Kidney (tissue), 14 donors: Measurements from ENCODE around the gene IGF1R. TPM values are rescaled to one million over a fixed set of nuclear protein-coding genes. Genes with fewer than 3 reads are reported as not detected.

Source experiments
- DNase-seq, 5 donors: peaks; one replicate each; pipeline ENCODE4 v3.0.0-alpha.2; 2013 to 2020
- FAIRE-seq: peaks from 2 replicates; lab custom pipeline; 2012; peaks lifted over from hg19 to GRCh38; lab: Jason Lieb, UNC
- H3K27ac ChIP-seq, 2 donors: one replicate each; pipeline ENCODE4 v1.7.0; 2013; ENCODE audit warnings: low read depth in 2 of 2, low read length in 2 of 2, inconsistent platforms in 1 of 2
- H3K27me3 ChIP-seq: one replicate; pipeline ENCODE4 v1.7.1; 2013; ENCODE audit warnings: low read length, inconsistent platforms; ENCODE audit not compliant: control insufficient read depth, insufficient read depth
- H3K36me3 ChIP-seq, 3 donors: one replicate each; pipeline versions ENCODE4 v1.7.0 to v1.7.1; 2013; ENCODE audit warnings: low read length in 3 of 3, control low read depth in 1 of 3, inconsistent platforms in 1 of 3; ENCODE audit not compliant: insufficient read depth in 3 of 3, control insufficient read depth in 2 of 3
- H3K4me1 ChIP-seq, 3 donors: one replicate each; pipeline versions ENCODE4 v1.7.0 to v1.7.1; 2013; ENCODE audit warnings: low read length in 3 of 3, inconsistent platforms in 1 of 3, low read depth in 1 of 3; ENCODE audit not compliant: control insufficient read depth in 2 of 3, insufficient read depth in 2 of 3
- H3K4me3 ChIP-seq, 3 donors: one replicate each; pipeline versions ENCODE4 v1.7.0 to v1.8.1; 2013; ENCODE audit warnings: low read length in 3 of 3, control low read depth in 1 of 3, inconsistent platforms in 1 of 3
- H3K9ac ChIP-seq, 3 donors: one replicate each; pipeline versions ENCODE4 v1.7.0 to v1.7.1; 2013; ENCODE audit warnings: low read length in 3 of 3, control low read depth in 1 of 3, inconsistent platforms in 1 of 3
- H3K9me3 ChIP-seq, 3 donors: one replicate each; pipeline versions ENCODE4 v1.7.0 to v1.7.1; 2013; ENCODE audit warnings: low read length in 3 of 3, control low read depth in 1 of 3, inconsistent platforms in 1 of 3; ENCODE audit not compliant: control insufficient read depth in 2 of 3, insufficient read depth in 1 of 3
- intact Hi-C: fragments of 100-400 bp; cut with DNase I; formaldehyde crosslinking; loops from one replicate; pipeline ENCODE4 v1.11.1; 2022
- polyA plus RNA-seq: library from polyadenylated mRNA; stranded (reverse); fragments of 350-450 nt; fragmentation: Illumina TruSeq; extraction: RNeasy Lipid Tissue Mini Kit (QIAGEN cat#74804); gene quantifications from one replicate; pipeline ENCODE4 v1.2.3, GENCODE V29; 2014; ENCODE audit warnings: low read depth, low replicate concordance; ENCODE audit not compliant: insufficient read depth
- total RNA-seq: library from RNA; stranded (reverse); fragmentation: NEBNext Ultra II Directional; extraction: Animal tissue kit (Norgen Biotek cat#: 25700); gene quantifications from one replicate; pipeline ENCODE4 v1.2.1, GENCODE V29; 2021
- TF ChIP-seq, protein P1 (sequence below): IDR thresholded peaks from 3 replicates; pipeline ENCODE4 v1.5.1; 2012; ENCODE audit warnings: mild to moderate bottlenecking, moderate library complexity, borderline replicate concordance; ENCODE audit not compliant: insufficient read depth; ENCODE audit errors: extremely low read depth
- donor health status: control.
- donor health status: control.
- donor health status: control.
- donor health status: control.
- donor health status: control.
- donor health status: DM: yes; HTN: yes; CAD: no.
- donor health status: Normal renal cell carcinoma (clear cell type).

IGF1R gene
- total and polyA plus RNA-seq, 2 donors from 2014 or later, result 6.5 to 73.2 TPM

DNA sequence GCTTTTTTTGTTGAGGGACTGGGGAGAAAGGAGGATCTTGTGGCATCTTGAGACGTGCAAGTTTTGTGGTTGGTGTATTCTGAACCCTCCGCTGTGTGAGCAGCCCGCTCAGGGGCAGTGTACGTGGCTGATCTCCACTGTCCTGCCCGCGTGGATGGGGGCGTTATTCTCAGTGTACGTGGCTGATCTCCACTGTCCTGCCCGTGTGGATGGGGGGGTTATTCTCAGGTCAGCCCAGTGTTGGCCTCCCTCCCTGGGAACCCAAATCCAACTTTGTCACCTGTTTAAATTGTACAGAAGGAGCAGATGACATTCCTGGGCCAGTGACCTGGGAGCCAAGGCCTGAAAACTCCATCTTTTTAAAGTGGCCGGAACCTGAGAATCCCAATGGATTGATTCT lies 275.2 kb downstream of the IGF1R start:
- Histone ChIP-seq H3K36me3 (peaks cover 5 to 61% (median 17%) of the 10 kb centered on the region in 3 donors), H3K4me3 (no peak overlapping the region), H3K9me3 (no peaks in the 10 kb centered on the region), H3K9ac (no peak overlapping the region), H3K27me3 (no peaks in the 10 kb centered on the region), H3K27ac (no peak overlapping the region), H3K4me1 (peaks cover 0 to 12% (median 5%) of the 10 kb centered on the region in 3 donors)
- DNase-seq (no peak), FAIRE-seq (no peak)
- TF ChIP-seq, protein P1, sequence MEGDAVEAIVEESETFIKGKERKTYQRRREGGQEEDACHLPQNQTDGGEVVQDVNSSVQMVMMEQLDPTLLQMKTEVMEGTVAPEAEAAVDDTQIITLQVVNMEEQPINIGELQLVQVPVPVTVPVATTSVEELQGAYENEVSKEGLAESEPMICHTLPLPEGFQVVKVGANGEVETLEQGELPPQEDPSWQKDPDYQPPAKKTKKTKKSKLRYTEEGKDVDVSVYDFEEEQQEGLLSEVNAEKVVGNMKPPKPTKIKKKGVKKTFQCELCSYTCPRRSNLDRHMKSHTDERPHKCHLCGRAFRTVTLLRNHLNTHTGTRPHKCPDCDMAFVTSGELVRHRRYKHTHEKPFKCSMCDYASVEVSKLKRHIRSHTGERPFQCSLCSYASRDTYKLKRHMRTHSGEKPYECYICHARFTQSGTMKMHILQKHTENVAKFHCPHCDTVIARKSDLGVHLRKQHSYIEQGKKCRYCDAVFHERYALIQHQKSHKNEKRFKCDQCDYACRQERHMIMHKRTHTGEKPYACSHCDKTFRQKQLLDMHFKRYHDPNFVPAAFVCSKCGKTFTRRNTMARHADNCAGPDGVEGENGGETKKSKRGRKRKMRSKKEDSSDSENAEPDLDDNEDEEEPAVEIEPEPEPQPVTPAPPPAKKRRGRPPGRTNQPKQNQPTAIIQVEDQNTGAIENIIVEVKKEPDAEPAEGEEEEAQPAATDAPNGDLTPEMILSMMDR, result no peak
- intact Hi-C loops, result no loop called here

DNA sequence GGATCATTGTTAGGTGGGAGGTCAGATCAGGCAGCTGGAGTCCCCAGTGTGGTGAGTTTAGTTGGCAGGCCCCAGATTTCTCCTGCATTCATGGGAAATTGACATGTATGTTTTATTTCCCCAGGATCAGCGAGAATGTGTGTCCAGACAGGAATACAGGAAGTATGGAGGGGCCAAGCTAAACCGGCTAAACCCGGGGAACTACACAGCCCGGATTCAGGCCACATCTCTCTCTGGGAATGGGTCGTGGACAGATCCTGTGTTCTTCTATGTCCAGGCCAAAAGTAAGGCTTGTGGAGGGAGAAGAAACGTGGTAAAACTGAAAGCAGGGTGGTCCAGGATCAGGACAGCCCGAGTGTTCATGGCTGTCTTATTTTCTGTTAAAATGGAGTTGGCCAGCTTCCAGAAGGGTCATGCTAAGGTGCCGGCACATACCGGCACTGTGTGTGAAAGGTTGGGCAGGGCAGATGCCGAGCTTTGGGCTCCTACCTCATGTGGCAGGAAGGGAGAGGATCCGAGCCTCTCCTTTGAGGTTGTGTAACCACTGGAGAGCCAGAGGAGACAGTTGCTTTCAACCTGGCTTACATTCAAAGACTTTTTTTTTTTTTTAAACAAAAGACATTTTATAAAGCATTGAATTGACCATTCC lies 276.2 kb downstream of the IGF1R start:
- H3K9ac ChIP-seq, result no peak overlapping the region
- H3K27me3 ChIP-seq, result no peaks in the 10 kb centered on the region
- no peaks in the 10 kb centered on the region for H3K9me3 ChIP-seq
- TF ChIP-seq, protein P1, result no peak
- H3K4me3 ChIP-seq, result no peak overlapping the region
- FAIRE-seq (no peak), DNase-seq (peak in 1 of 5 donors; percentile 53)
- peaks cover 0 to 12% (median 5%) of the 10 kb centered on the region in 3 donors for H3K4me1 ChIP-seq
- intact Hi-C loops, result no loop called here
- H3K36me3 ChIP-seq, result peaks cover 5 to 57% (median 15%) of the 10 kb centered on the region in 3 donors
- peak overlapping the region in 1 of 2 donors; percentile 42 for H3K27ac ChIP-seq

DNA sequence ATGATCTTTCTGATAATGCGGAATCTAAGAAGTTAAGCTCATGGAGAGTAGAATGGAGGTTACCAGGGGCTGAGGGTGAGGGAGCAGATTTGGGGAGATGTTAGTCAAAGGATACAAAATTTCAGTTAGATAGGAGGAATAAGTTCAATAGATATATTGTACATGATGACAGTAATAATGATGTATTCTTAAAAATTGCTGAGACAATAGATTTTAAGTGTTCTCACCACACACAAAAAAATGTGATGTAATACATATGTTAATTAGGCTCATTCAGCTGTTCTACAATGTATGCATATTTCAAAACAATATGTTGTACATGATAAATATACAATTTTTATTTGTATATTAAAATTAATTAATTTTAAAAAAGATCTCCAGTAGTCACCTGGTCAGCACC lies 277.9 kb downstream of the IGF1R start:
- no peak for FAIRE-seq
- Histone ChIP-seq H3K4me1 (peaks cover 2 to 12% (median 5%) of the 10 kb centered on the region in 3 donors), H3K36me3 (peaks cover 5 to 64% (median 16%) of the 10 kb centered on the region in 3 donors), H3K27ac (no peak overlapping the region), H3K9me3 (no peaks in the 10 kb centered on the region), H3K27me3 (no peaks in the 10 kb centered on the region), H3K9ac (no peak overlapping the region), H3K4me3 (no peak overlapping the region)
- intact Hi-C loops, result no loop called here
- DNase-seq, result no peak
- TF ChIP-seq, protein P1, result no peak
